RWPE1 (cell line): ENCODE measurements around the gene OCIAD1.
"Not testable (repeated sequence)": the region's sequence is repeated elsewhere in the genome, so short reads cannot be mapped to it uniquely, and the experiment has no call there.

Experiments used
- CTCF ChIA-PET: fragments of 350-600 bp; sonication (Branson Sonifier 250); formaldehyde crosslinking; extraction: SDS; loops from one replicate; lab custom pipeline; 2021; lab: Yijun Ruan, JAX
- POLR2A ChIA-PET: fragments of 400-600 bp; formaldehyde crosslinking; extraction: SDS; loops from one replicate; lab custom pipeline; 2020; ENCODE audit warnings: antibody characterized with exemption; ENCODE audit not compliant: low non-redundant PET; lab: Yijun Ruan, JAX
- DNase-seq: peaks from one replicate; pipeline ENCODE4 v3.0.0; 2012; ENCODE audit warnings: low spot score
- H3K27ac ChIP-seq: fragments of 450-650 bp; 2 replicates; pipeline ENCODE4 v1.5.1; 2017
- TF ChIP-seq, protein P1 (sequence below): fragments of 450-650 bp; conservative IDR thresholded peaks from 2 replicates; pipeline ENCODE4 v1.5.1; 2017; ENCODE audit warnings: low read depth, mild to moderate bottlenecking

The OCIAD1 gene

GRCh38 chr4:48854982-48855381, 24.1 kb downstream of the OCIAD1 start:
- TF ChIP-seq, protein P1, sequence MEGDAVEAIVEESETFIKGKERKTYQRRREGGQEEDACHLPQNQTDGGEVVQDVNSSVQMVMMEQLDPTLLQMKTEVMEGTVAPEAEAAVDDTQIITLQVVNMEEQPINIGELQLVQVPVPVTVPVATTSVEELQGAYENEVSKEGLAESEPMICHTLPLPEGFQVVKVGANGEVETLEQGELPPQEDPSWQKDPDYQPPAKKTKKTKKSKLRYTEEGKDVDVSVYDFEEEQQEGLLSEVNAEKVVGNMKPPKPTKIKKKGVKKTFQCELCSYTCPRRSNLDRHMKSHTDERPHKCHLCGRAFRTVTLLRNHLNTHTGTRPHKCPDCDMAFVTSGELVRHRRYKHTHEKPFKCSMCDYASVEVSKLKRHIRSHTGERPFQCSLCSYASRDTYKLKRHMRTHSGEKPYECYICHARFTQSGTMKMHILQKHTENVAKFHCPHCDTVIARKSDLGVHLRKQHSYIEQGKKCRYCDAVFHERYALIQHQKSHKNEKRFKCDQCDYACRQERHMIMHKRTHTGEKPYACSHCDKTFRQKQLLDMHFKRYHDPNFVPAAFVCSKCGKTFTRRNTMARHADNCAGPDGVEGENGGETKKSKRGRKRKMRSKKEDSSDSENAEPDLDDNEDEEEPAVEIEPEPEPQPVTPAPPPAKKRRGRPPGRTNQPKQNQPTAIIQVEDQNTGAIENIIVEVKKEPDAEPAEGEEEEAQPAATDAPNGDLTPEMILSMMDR: no peak
- no peak overlapping the region for H3K27ac ChIP-seq
- POLR2A ChIA-PET: no interaction called here
- no peak for DNase-seq
- CTCF ChIA-PET: no interaction called here

- DNase-seq: no peak
- TF ChIP-seq, protein P1: no peak
- ChIA-PET CTCF (interaction anchor here (0.7 kb wide), 1 partner anchor 163 kb away, joined by 3 read pairs; no protein-coding TSS in a partner anchor), POLR2A (no interaction called here)
- no peak overlapping the region for H3K27ac ChIP-seq
Measured at GRCh38 chr4:48858130-48858529, 27.2 kb downstream of the OCIAD1 start.

DNA sequence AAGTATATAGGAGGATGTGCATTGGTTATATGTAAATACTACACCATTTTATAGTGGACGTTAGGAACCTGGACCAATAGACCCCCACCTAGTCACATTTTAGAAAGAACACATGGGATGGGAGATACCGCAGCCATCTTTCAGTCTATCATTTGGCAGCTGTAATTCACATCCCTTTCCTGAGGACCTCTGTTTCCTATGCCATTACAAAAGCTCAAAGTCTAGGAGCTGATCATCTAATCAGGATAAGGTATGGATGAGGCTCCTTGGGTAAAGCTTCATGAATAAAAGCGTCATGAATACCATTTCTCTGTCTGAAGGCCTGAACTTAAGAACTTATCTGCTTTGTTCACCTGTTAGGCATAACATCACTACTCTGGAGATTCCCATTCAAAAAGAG, 31.1 kb downstream of the OCIAD1 start:
- ChIA-PET CTCF (no interaction called here), POLR2A (no interaction called here)
- TF ChIP-seq, protein P1: no peak
- DNase-seq: no peak
- H3K27ac ChIP-seq: no peak overlapping the region

GRCh38 chr4:48862661-48863060, 31.8 kb downstream of the OCIAD1 start:
- no peak overlapping the region for H3K27ac ChIP-seq
- CTCF ChIA-PET: interaction anchor here (0.6 kb wide), 1 partner anchor 27 kb away, joined by 4 read pairs; no protein-coding TSS in a partner anchor
- DNase-seq: no peak
- POLR2A ChIA-PET: no interaction called here
- TF ChIP-seq, protein P1: no peak

- no peak overlapping the region for H3K27ac ChIP-seq
- DNase-seq: no peak
- POLR2A ChIA-PET: no interaction called here
- CTCF ChIA-PET: no interaction called here
- TF ChIP-seq, protein P1: no peak
Measured at GRCh38 chr4:48863728-48864127, 32.8 kb downstream of the OCIAD1 start.

GRCh38 chr4:48864696-48865095, 33.8 kb downstream of the OCIAD1 start:
- CTCF ChIA-PET, DNase-seq, H3K27ac ChIP-seq, POLR2A ChIA-PET: not testable (repeated sequence)

DNA sequence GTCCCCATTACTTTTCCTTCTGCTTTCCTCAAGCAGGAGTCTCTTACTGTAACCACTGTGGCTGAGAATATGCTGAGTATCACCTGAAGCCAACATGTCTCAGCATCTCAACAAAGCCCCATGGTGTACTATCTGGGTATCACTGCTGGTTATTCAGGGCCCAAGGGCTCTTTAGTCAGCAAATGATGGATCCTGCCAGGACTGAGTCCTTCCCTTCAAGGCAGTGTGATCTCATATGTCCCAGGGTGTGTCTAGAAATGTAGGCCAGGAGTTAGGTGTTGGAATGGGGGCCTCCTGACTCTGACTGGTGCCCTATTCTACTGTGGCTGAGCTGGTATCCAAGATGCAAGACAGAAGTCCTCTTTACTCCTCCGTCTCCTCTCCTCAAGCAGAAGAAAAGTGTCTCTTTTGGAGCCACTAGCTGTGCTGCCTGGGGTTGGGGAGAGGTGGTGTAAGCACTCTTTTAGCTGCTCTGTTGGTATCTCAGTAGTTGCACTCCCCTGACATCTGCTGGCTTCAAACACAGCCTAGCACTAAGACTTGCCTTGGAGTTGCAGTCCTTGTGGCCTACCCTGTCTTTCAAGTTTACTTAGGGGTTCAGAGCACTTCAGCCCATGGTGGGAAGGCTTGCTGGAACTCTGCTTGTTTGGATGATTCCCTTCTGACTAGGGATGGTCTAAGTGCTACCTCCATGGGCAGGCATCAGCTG, 47.1 kb downstream of the OCIAD1 start:
- no peak overlapping the region for H3K27ac ChIP-seq
- TF ChIP-seq, protein P1: no peak
- ChIA-PET CTCF (no interaction called here), POLR2A (no interaction called here)
- no peak for DNase-seq
